H1 (cell line): Measurements from ENCODE around the gene OGDH. TPM values are rescaled to one million over a fixed set of nuclear protein-coding genes. Genes with fewer than 3 reads are reported as not detected.

ENCODE experiments used
- CTCF ChIA-PET: fragments of 300-600 bp; sonication (Branson Sonifier 250); formaldehyde crosslinking; loops from one replicate; lab custom pipeline; 2021; ENCODE audit not compliant: partially characterized antibody; lab: Charles Lee
- POLR2A ChIA-PET: fragments of 300-600 bp; sonication (Branson Sonifier 250); formaldehyde crosslinking; loops from one replicate; lab custom pipeline; 2021; ENCODE audit warnings: inconsistent platforms; ENCODE audit not compliant: partially characterized antibody; lab: Charles Lee
- DNase-seq, 2 experiments: peaks; one replicate each; pipeline versions ENCODE4 v3.0.0 to v3.0.0-alpha.2; 2010 to 2022; ENCODE audit warnings: low spot score in 2 of 2, low read depth in 1 of 2, mixed read lengths in 1 of 2
- FAIRE-seq: peaks from 2 replicates; lab custom pipeline; 2011; peaks lifted over from hg19 to GRCh38; lab: Jason Lieb, UNC
- H2AFZ ChIP-seq: 2 replicates; pipeline ENCODE4 v1.8.1; 2012; ENCODE audit warnings: low read length, inconsistent platforms
- H2AK5ac ChIP-seq: 2 replicates; pipeline ENCODE4 v1.6.1; 2013; ENCODE audit warnings: low read depth, low read length
- H2BK120ac ChIP-seq: replicated peaks from 2 replicates; pipeline ENCODE3; 2013; ENCODE audit warnings: low read depth, low read length, inconsistent platforms
- H2BK12ac ChIP-seq: 2 replicates; pipeline ENCODE4 v1.6.1; 2013; ENCODE audit warnings: low read depth, low read length
- H2BK15ac ChIP-seq: 2 replicates; pipeline ENCODE4 v1.6.1; 2013; ENCODE audit warnings: low read length
- H2BK20ac ChIP-seq: 2 replicates; pipeline ENCODE4 v1.6.1; 2013; ENCODE audit warnings: low read length
- H2BK5ac ChIP-seq: 2 replicates; pipeline ENCODE4 v1.6.1; 2013; ENCODE audit warnings: low read depth, low read length
- H3K14ac ChIP-seq: 2 replicates; pipeline ENCODE4 v1.6.1; 2013; ENCODE audit warnings: inconsistent platforms; ENCODE audit not compliant: insufficient read length
- H3K18ac ChIP-seq: 2 replicates; pipeline ENCODE4 v1.6.1; 2013; ENCODE audit warnings: low read length; ENCODE audit errors: extremely low read depth
- H3K23ac ChIP-seq: 2 replicates; pipeline ENCODE4 v1.6.1; 2013; ENCODE audit warnings: inconsistent platforms; ENCODE audit not compliant: insufficient read length
- H3K23me2 ChIP-seq: 2 replicates; pipeline ENCODE4 v1.6.1; 2013; ENCODE audit warnings: low read depth, low read length
- H3K27ac ChIP-seq: 2 replicates; pipeline ENCODE4 v1.6.1; 2011; ENCODE audit warnings: low read depth, low read length, inconsistent platforms
- H3K27me3 ChIP-seq, 4 experiments: replicated peaks in 1 of 4; 1 replicate in 1 of 4; 2 replicates in 3 of 4; pipeline versions ENCODE4 v1.6.1 to v1.8.1; 2011 to 2013; ENCODE audit warnings: low read length in 3 of 4, mild to moderate bottlenecking in 3 of 4, inconsistent platforms in 2 of 4, mixed read lengths in 2 of 4, moderate library complexity in 1 of 4; ENCODE audit not compliant: control insufficient read depth in 3 of 4, insufficient read depth in 3 of 4; ENCODE audit errors: extremely low read depth in 1 of 4
- H3K36me3 ChIP-seq, 4 experiments: 2 replicates each; pipeline versions ENCODE4 v1.6.1 to v1.8.1; 2011 to 2013; ENCODE audit warnings: mild to moderate bottlenecking in 4 of 4, low read length in 3 of 4, moderate library complexity in 2 of 4, control low read depth in 1 of 4, inconsistent platforms in 1 of 4; ENCODE audit not compliant: insufficient read depth in 4 of 4, control insufficient read depth in 2 of 4
- H3K4ac ChIP-seq: replicated peaks from 2 replicates; pipeline ENCODE3; 2013; ENCODE audit warnings: low read length, low read depth, mixed read lengths, inconsistent platforms; ENCODE audit not compliant: insufficient read length
- H3K4me1 ChIP-seq, 4 experiments: replicated peaks in 1 of 4; 1 replicate in 1 of 4; 2 replicates in 3 of 4; pipeline versions ENCODE4 v1.6.1 to v1.8.1; 2011 to 2013; ENCODE audit warnings: low read length in 3 of 4, inconsistent platforms in 2 of 4, mixed read lengths in 1 of 4; ENCODE audit not compliant: insufficient read depth in 4 of 4, control insufficient read depth in 3 of 4
- H3K4me2 ChIP-seq, 2 experiments: 2 replicates each; pipeline versions ENCODE4 v1.6.1 to v1.8.1; 2011 to 2013; ENCODE audit warnings: low read depth in 2 of 2, low read length in 2 of 2, control low read depth in 1 of 2, inconsistent platforms in 1 of 2, mild to moderate bottlenecking in 1 of 2; ENCODE audit not compliant: insufficient read depth in 1 of 2
- H3K4me3 ChIP-seq, 4 experiments: fragments of 200-600, 300-600 bp in 1 of 4; sonication (generic), shearing (Covaris generic), sonication (Bioruptor Twin) in 1 of 4; 2 replicates each; pipeline versions ENCODE4 v1.5.1 to v1.8.1; 2011 to 2016; ENCODE audit warnings: low read length in 4 of 4, low read depth in 3 of 4, control low read depth in 2 of 4, inconsistent platforms in 2 of 4, mild to moderate bottlenecking in 2 of 4, mixed read lengths in 1 of 4, moderate library complexity in 1 of 4; ENCODE audit not compliant: insufficient read depth in 2 of 4; ENCODE audit errors: extremely low read depth in 1 of 4
- H3K56ac ChIP-seq: replicated peaks from 2 replicates; pipeline ENCODE3; 2013; ENCODE audit warnings: low read depth, mild to moderate bottlenecking, mixed read lengths, low read length, inconsistent platforms; ENCODE audit not compliant: insufficient read length
- H3K79me1 ChIP-seq: 2 replicates; pipeline ENCODE4 v1.6.1; 2013; ENCODE audit warnings: low read depth, low read length, control low read depth
- H3K79me2 ChIP-seq, 2 experiments: 2 replicates each; pipeline versions ENCODE4 v1.6.1 to v1.8.1; 2012 to 2013; ENCODE audit warnings: low read length in 2 of 2, mild to moderate bottlenecking in 2 of 2, inconsistent platforms in 1 of 2; ENCODE audit not compliant: insufficient read depth in 2 of 2, control insufficient read depth in 1 of 2
- H3K9ac ChIP-seq, 4 experiments: replicated peaks in 1 of 4; 1 replicate in 1 of 4; 2 replicates in 3 of 4; pipeline versions ENCODE4 v1.6.1 to v1.8.1; 2011 to 2013; ENCODE audit warnings: low read depth in 3 of 4, low read length in 3 of 4, control low read depth in 2 of 4, mild to moderate bottlenecking in 2 of 4, moderate library complexity in 2 of 4, inconsistent platforms in 1 of 4; ENCODE audit errors: extremely low read depth in 1 of 4
- H3K9me3 ChIP-seq, 2 experiments: 2 replicates each; pipeline versions ENCODE4 v1.6.1 to v1.8.1; 2012 to 2013; ENCODE audit warnings: mild to moderate bottlenecking in 2 of 2, moderate library complexity in 2 of 2, control low read depth in 1 of 2, inconsistent platforms in 1 of 2, low read depth in 1 of 2, low read length in 1 of 2, mixed read lengths in 1 of 2; ENCODE audit not compliant: insufficient read depth in 2 of 2
- H4K20me1 ChIP-seq, 2 experiments: replicated peaks in 1 of 2; 2 replicates each; pipeline versions ENCODE3 to v1.8.1; 2011 to 2013; ENCODE audit warnings: inconsistent platforms in 2 of 2, low read length in 2 of 2, mild to moderate bottlenecking in 1 of 2; ENCODE audit not compliant: insufficient read depth in 2 of 2, control insufficient read depth in 1 of 2
- H4K5ac ChIP-seq: 2 replicates; pipeline ENCODE4 v1.6.1; 2013; ENCODE audit warnings: low read length, low read depth, mixed read lengths, inconsistent platforms; ENCODE audit not compliant: insufficient read length
- H4K8ac ChIP-seq: 2 replicates; pipeline ENCODE4 v1.8.0; 2013; ENCODE audit warnings: mild to moderate bottlenecking, moderate library complexity, low read length, inconsistent platforms; ENCODE audit not compliant: insufficient read depth; ENCODE audit errors: extremely low read depth
- H4K91ac ChIP-seq: replicated peaks from 2 replicates; pipeline ENCODE3; 2013; ENCODE audit warnings: low read length, mixed read lengths, inconsistent platforms; ENCODE audit not compliant: insufficient read length
- CTCF ChIP-seq, 3 experiments: IDR thresholded peaks; 1 replicate in 2 of 3; 2 replicates in 1 of 3; pipeline versions ENCODE4 v1.5.1 to v1.6.1; 2011; ENCODE audit warnings: low read length in 3 of 3, mild to moderate bottlenecking in 3 of 3, inconsistent platforms in 2 of 3, low read depth in 1 of 3, moderate library complexity in 1 of 3; ENCODE audit not compliant: insufficient read depth in 1 of 3; ENCODE audit errors: control extremely low read depth in 1 of 3
- EP300 ChIP-seq, 2 experiments: IDR thresholded peaks; 1 replicate in 1 of 2; 2 replicates in 1 of 2; pipeline ENCODE4 v1.6.1; 2011 to 2012; ENCODE audit warnings: low read depth in 2 of 2, low read length in 2 of 2, mild to moderate bottlenecking in 2 of 2, borderline replicate concordance in 1 of 2, inconsistent platforms in 1 of 2, moderate library complexity in 1 of 2
- JUND ChIP-seq: IDR thresholded peaks from 2 replicates; pipeline ENCODE4 v1.6.1; 2011; ENCODE audit warnings: mild to moderate bottlenecking, improper control_type of control experiment, low read length
- KDM4A ChIP-seq: IDR thresholded peaks from one replicate; pipeline ENCODE4 v1.7.1; 2012; ENCODE audit warnings: low read depth, mild to moderate bottlenecking, moderate library complexity, low read length, inconsistent platforms; ENCODE audit not compliant: severe bottlenecking
- MAX ChIP-seq: IDR thresholded peaks from 2 replicates; pipeline ENCODE4 v1.6.1; 2012; ENCODE audit warnings: inconsistent platforms
- SAP30 ChIP-seq: fragments of 300-600 bp; sonication (generic); IDR thresholded peaks from 2 replicates; pipeline ENCODE4 v1.7.1; 2012; ENCODE audit warnings: low read length, moderate library complexity, mild to moderate bottlenecking, inconsistent platforms; ENCODE audit not compliant: insufficient read depth, insufficient replicate concordance
- SP1 ChIP-seq: IDR thresholded peaks from 2 replicates; pipeline ENCODE4 v1.6.1; 2011; ENCODE audit warnings: low read depth, low read length
- WGBS, 2 experiments: shearing (Covaris generic) in 1 of 2; methylation state at CpG; one replicate each; pipeline versions ENCODE4 v1.1.6 to v1.1.7; 2013 to 2015; ENCODE audit warnings: low lambda C conversion rate in 2 of 2, mixed read lengths in 2 of 2, inconsistent platforms in 1 of 2, low coverage in 1 of 2, missing lambda C conversion rate in 1 of 2; ENCODE audit not compliant: insufficient replicate concordance in 2 of 2, insufficient coverage in 1 of 2, insufficient read length in 1 of 2; ENCODE audit errors: extremely low coverage in 1 of 2, missing lambda C conversion rate in 1 of 2; 5-methylcytosine and 5-hydroxymethylcytosine counted together
- polyA plus RNA-seq, 7 experiments: library from polyadenylated mRNA; depleted of rRNA in 3 of 7; stranded (reverse) in 5 of 7; unstranded in 2 of 7; fragments of >200 nt in 5 of 7; fragments of 200-250 nt in 2 of 7; gene quantifications; 1 replicate in 5 of 7; 2 replicates in 1 of 7; 4 replicates in 1 of 7; pipeline versions ENCODE4 v1.2.1 to v1.2.3, GENCODE V29; 2011 to 2013; ENCODE audit warnings: missing spikeins in 2 of 7, mixed read lengths in 2 of 7
- total RNA-seq: library from RNA; stranded (reverse); fragmentation: NEBNext Ultra II Directional; extraction: Animal tissue kit (Norgen Biotek cat#: 25700); gene quantifications from 2 replicates; pipeline ENCODE4 v1.2.1, GENCODE V29; 2021

Gene OGDH
- total and polyA plus RNA-seq, 2 of the 8 experiments (the other 6 are each of a cell fraction or from before 2014, with no cell fraction given) = 71.6 to 91.6 TPM

GRCh38 chr7:44616545-44616944, 10.1 kb downstream of the OGDH start:
- H4K20me1 ChIP-seq = peaks cover 0 to 13% of the 10 kb centered on the region in 2 experiments
- no peak overlapping the region for H2BK120ac ChIP-seq
- no peaks in the 10 kb centered on the region for H3K27me3 ChIP-seq
- H3K4ac ChIP-seq = no peak overlapping the region
- no peak overlapping the region for H3K4me2 ChIP-seq
- H2BK20ac ChIP-seq = no peak overlapping the region
- H3K4me3 ChIP-seq = no peak overlapping the region
- peaks cover 2% of the 10 kb centered on the region for H3K79me1 ChIP-seq
- H3K18ac ChIP-seq = no peak overlapping the region
- H4K8ac ChIP-seq = no peak overlapping the region
- POLR2A ChIA-PET = interaction anchor here (1.1 to 1.7 kb wide), 2 partner anchors 9 to 10 kb away, joined by 3 to 5 read pairs; partner anchors contain the start of gene OGDH
- H2BK15ac ChIP-seq = no peak overlapping the region
- H3K9ac ChIP-seq = no peak overlapping the region
- WGBS, 2 experiments = 81% methylated on average over 12 of the region's 12 CpGs; no CpG with 5 or more reads in 1 of the 2 experiments
- no peaks in the 10 kb centered on the region for H3K9me3 ChIP-seq
- DNase-seq (no peak), FAIRE-seq (no peak)
- H2BK5ac ChIP-seq = no peak overlapping the region
- H2BK12ac ChIP-seq = no peak overlapping the region
- no peak overlapping the region for H4K5ac ChIP-seq
- no peak overlapping the region for H3K56ac ChIP-seq
- no peak overlapping the region for H2AFZ ChIP-seq
- H4K91ac ChIP-seq = no peak overlapping the region
- CTCF ChIA-PET = interaction anchor here (0.5 to 1.6 kb wide), 3 partner anchors 52 to 182 kb away, joined by 3 read pairs; no protein-coding TSS in a partner anchor
- H3K79me2 ChIP-seq = peaks cover 11 to 97% of the 10 kb centered on the region in 2 experiments
- H3K23ac ChIP-seq = no peak overlapping the region
- no peak overlapping the region for H3K14ac ChIP-seq
- no peaks in the 10 kb centered on the region for H3K4me1 ChIP-seq
- H2AK5ac ChIP-seq = no peak overlapping the region
- no peak overlapping the region for H3K27ac ChIP-seq
- H3K23me2 ChIP-seq = no peaks in the 10 kb centered on the region; the same call in 1 of the 2 replicates
- no peaks in the 10 kb centered on the region for H3K36me3 ChIP-seq
- no peak for TF ChIP-seq EP300 (IDR thresholded peaks at IDR 0.05; ENCODE audit: borderline replicate concordance in 1 of 2, low read depth in 2 of 2, low read length in 2 of 2)
- no peak for TF ChIP-seq SP1
- TF ChIP-seq CTCF (IDR thresholded peaks at IDR 0.05; ENCODE audit: control extremely low read depth in 1 of 3, insufficient read depth in 1 of 3, low read depth in 1 of 3, low read length in 3 of 3) = no peak
- no peak for TF ChIP-seq JUND
- TF ChIP-seq MAX = no peak
- no peak for TF ChIP-seq KDM4A
- no peak for TF ChIP-seq SAP30
